SK-N-SH treated with all-trans-retinoic acid at 6 μM for 48 hours (cell line): ENCODE data around the gene CHCT1.

ENCODE experiments used
- ATAC-seq: fragments of 200-7000 bp; cut with Tn5 transposase; 3 replicates; pipeline ENCODE4 v1.9.1; 2020; ENCODE audit warnings: mild to moderate bottlenecking, moderate library complexity
- CSDC2 ChIP-seq: fragments of 250-450 bp; sonication (Bioruptor Pico); IDR thresholded peaks from 2 replicates; pipeline ENCODE4 v1.5.0; 2020; ENCODE audit warnings: mild to moderate bottlenecking, moderate library complexity
- CSRNP3 ChIP-seq: fragments of 250-450 bp; sonication (Bioruptor Pico); IDR thresholded peaks from 2 replicates; pipeline ENCODE4 v1.5.1; 2021; ENCODE audit warnings: mild to moderate bottlenecking, moderate library complexity
- ESRRG ChIP-seq: fragments of 250-450 bp; sonication (Bioruptor Pico); IDR thresholded peaks from 2 replicates; pipeline ENCODE4 v1.6.1; 2021; ENCODE audit warnings: mild to moderate bottlenecking
- GLIS3 ChIP-seq: fragments of 250-450 bp; sonication (Bioruptor Pico); IDR thresholded peaks from 2 replicates; pipeline ENCODE4 v1.5.0; 2020; ENCODE audit warnings: mild to moderate bottlenecking, moderate library complexity
- PATZ1 ChIP-seq: fragments of 250-450 bp; sonication (Bioruptor Pico); IDR thresholded peaks from 2 replicates; pipeline ENCODE4 v1.8.0; 2020; ENCODE audit warnings: mild to moderate bottlenecking, moderate library complexity, borderline replicate concordance
- RARB ChIP-seq: fragments of 250-450 bp; sonication (Bioruptor Pico); IDR thresholded peaks from 2 replicates; pipeline ENCODE4 v1.8.0; 2021; ENCODE audit warnings: mild to moderate bottlenecking, moderate library complexity
- SNAI2 ChIP-seq: fragments of 250-450 bp; sonication (Bioruptor Pico); IDR thresholded peaks from 2 replicates; pipeline ENCODE4 v1.5.0; 2020; ENCODE audit warnings: mild to moderate bottlenecking, moderate library complexity
- TCF4 ChIP-seq: fragments of 250-450 bp; sonication (Bioruptor Pico); IDR thresholded peaks from 2 replicates; pipeline ENCODE4 v1.8.0; 2021; ENCODE audit warnings: mild to moderate bottlenecking, moderate library complexity, borderline replicate concordance
- TOX ChIP-seq: fragments of 250-450 bp; sonication (Bioruptor Pico); IDR thresholded peaks from 2 replicates; pipeline ENCODE4 v1.8.0; 2021; ENCODE audit warnings: mild to moderate bottlenecking, moderate library complexity, borderline replicate concordance
- TSHZ2 ChIP-seq: fragments of 250-450 bp; sonication (Bioruptor Pico); IDR thresholded peaks from 2 replicates; pipeline ENCODE4 v1.5.0; 2020; ENCODE audit warnings: mild to moderate bottlenecking, moderate library complexity
- ZC3H10 ChIP-seq: fragments of 250-450 bp; sonication (Bioruptor Pico); IDR thresholded peaks from 2 replicates; pipeline ENCODE4 v1.5.1; 2021; ENCODE audit warnings: mild to moderate bottlenecking, moderate library complexity
- ZFP3 ChIP-seq: fragments of 250-450 bp; sonication (Bioruptor Pico); IDR thresholded peaks from 2 replicates; pipeline ENCODE4 v1.5.0; 2020; ENCODE audit warnings: mild to moderate bottlenecking, moderate library complexity
- ZFP30 ChIP-seq: fragments of 450-650 bp; formaldehyde crosslinking; IDR thresholded peaks from 2 replicates; pipeline ENCODE4 v1.5.0; 2022; ENCODE audit warnings: mild to moderate bottlenecking, moderate library complexity
- ZNF565 ChIP-seq: fragments of 450-650 bp; formaldehyde crosslinking; conservative IDR thresholded peaks from 2 replicates; pipeline ENCODE4 v1.5.0; 2020; ENCODE audit warnings: low read depth, mild to moderate bottlenecking, moderate library complexity
- ZNF70 ChIP-seq: fragments of 450-650 bp; formaldehyde crosslinking; IDR thresholded peaks from 2 replicates; pipeline ENCODE4 v1.5.0; 2020; ENCODE audit warnings: mild to moderate bottlenecking, moderate library complexity

CHCT1 gene

GRCh38 chr17:60391471-60392041 is 30.7 kb upstream of the CHCT1 start:
- no peak for TF ChIP-seq ZC3H10
- no peak for TF ChIP-seq TCF4 (CRISPR knock-in tag)
- TF ChIP-seq TOX (CRISPR knock-in tag), result no peak
- no peak; the same call in 1 of the 2 replicates for TF ChIP-seq ZFP3 (CRISPR knock-in tag)
- TF ChIP-seq TSHZ2 (CRISPR knock-in tag), result peak; percentile 12; the same call in 1 of the 2 replicates
- no peak for TF ChIP-seq GLIS3 (CRISPR knock-in tag)
- peak; percentile 81; the same call in 1 of the 2 replicates for TF ChIP-seq ESRRG
- TF ChIP-seq PATZ1, result 0 out of 2 replicates have a peak, but pooled peaks have one; percentile 9
- TF ChIP-seq ZNF565 (CRISPR knock-in tag), result no peak
- 0 out of 2 replicates have a peak, but pooled peaks have one; percentile 70 for TF ChIP-seq CSRNP3
- TF ChIP-seq RARB (CRISPR knock-in tag), result no peak
- no peak for TF ChIP-seq SNAI2 (CRISPR knock-in tag)
- no peak for TF ChIP-seq ZNF70 (CRISPR knock-in tag)
- peak; percentile 66 for ATAC-seq

GRCh38 chr17:60392042-60392844 is 30.0 kb upstream of the CHCT1 start, which contains the start of gene USP32:
USP32 (minus strand) TSS chr17:60392133; CDS start chr17:60391939, 194 bp downstream.
- peak; percentile 49; the same call in 1 of the 2 replicates for TF ChIP-seq ZFP3 (CRISPR knock-in tag)
- TF ChIP-seq PATZ1, result peak; percentile 99
- TF ChIP-seq TSHZ2 (CRISPR knock-in tag), result peak; percentile 15; the same call in 1 of the 2 replicates
- TF ChIP-seq TCF4 (CRISPR knock-in tag), result peak; percentile 26; the same call in 1 of the 2 replicates
- no peak for TF ChIP-seq ZFP30 (CRISPR knock-in tag)
- TF ChIP-seq ZNF70 (CRISPR knock-in tag), result no peak
- 0 out of 2 replicates have a peak, but pooled peaks have one; percentile 45 for TF ChIP-seq CSDC2 (CRISPR knock-in tag)
- TF ChIP-seq, all 23 proteins: peak for 5
- peak; percentile 90 for ATAC-seq
